ENCODE measurements around the gene WWOX. TPM values are rescaled to one million over a fixed set of nuclear protein-coding genes. Genes with fewer than 3 reads are reported as not detected.

WWOX gene
- total and polyA plus RNA-seq, 2 of the 13 experiments (the other 11 are each of a cell fraction or from before 2014, with no cell fraction given): 9.1 to 37.4 TPM

DNA sequence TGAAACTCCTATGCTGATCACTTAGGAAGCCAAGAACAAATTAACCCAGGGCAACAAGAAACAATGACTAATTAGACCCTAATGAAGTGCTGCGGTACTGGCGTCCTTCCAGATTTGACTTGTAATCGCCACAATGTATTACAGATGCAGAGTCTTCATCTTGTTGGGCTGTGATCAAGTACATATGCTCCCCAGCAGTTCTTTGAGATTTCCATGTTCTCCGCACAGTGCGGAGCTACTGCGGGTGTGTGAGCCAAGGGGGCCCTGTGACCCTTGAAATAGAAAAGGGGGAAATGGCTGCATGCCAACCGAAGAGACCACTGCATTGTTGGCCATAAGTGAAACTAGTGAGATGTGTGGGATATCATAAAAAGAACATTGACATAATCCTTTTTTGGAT lies 1031.2 kb downstream of the WWOX start (continued):
- TF ChIP-seq, protein P1, sequence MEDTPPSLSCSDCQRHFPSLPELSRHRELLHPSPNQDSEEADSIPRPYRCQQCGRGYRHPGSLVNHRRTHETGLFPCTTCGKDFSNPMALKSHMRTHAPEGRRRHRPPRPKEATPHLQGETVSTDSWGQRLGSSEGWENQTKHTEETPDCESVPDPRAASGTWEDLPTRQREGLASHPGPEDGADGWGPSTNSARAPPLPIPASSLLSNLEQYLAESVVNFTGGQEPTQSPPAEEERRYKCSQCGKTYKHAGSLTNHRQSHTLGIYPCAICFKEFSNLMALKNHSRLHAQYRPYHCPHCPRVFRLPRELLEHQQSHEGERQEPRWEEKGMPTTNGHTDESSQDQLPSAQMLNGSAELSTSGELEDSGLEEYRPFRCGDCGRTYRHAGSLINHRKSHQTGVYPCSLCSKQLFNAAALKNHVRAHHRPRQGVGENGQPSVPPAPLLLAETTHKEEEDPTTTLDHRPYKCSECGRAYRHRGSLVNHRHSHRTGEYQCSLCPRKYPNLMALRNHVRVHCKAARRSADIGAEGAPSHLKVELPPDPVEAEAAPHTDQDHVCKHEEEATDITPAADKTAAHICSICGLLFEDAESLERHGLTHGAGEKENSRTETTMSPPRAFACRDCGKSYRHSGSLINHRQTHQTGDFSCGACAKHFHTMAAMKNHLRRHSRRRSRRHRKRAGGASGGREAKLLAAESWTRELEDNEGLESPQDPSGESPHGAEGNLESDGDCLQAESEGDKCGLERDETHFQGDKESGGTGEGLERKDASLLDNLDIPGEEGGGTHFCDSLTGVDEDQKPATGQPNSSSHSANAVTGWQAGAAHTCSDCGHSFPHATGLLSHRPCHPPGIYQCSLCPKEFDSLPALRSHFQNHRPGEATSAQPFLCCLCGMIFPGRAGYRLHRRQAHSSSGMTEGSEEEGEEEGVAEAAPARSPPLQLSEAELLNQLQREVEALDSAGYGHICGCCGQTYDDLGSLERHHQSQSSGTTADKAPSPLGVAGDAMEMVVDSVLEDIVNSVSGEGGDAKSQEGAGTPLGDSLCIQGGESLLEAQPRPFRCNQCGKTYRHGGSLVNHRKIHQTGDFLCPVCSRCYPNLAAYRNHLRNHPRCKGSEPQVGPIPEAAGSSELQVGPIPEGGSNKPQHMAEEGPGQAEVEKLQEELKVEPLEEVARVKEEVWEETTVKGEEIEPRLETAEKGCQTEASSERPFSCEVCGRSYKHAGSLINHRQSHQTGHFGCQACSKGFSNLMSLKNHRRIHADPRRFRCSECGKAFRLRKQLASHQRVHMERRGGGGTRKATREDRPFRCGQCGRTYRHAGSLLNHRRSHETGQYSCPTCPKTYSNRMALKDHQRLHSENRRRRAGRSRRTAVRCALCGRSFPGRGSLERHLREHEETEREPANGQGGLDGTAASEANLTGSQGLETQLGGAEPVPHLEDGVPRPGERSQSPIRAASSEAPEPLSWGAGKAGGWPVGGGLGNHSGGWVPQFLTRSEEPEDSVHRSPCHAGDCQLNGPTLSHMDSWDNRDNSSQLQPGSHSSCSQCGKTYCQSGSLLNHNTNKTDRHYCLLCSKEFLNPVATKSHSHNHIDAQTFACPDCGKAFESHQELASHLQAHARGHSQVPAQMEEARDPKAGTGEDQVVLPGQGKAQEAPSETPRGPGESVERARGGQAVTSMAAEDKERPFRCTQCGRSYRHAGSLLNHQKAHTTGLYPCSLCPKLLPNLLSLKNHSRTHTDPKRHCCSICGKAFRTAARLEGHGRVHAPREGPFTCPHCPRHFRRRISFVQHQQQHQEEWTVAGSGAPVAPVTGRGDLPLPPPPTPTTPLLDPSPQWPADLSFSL (CRISPR knock-in tag; IDR thresholded peaks at IDR 0.05): no peak
- TF ChIP-seq SKI (IDR thresholded peaks at IDR 0.05; ENCODE audit: partially characterized antibody) (no peak), RBFOX2 (IDR thresholded peaks at IDR 0.05; ENCODE audit: low read depth, low read length) (no peak), AKNA (CRISPR knock-in tag; IDR thresholded peaks at IDR 0.05; ENCODE audit: borderline replicate concordance) (no peak), SMARCE1 (IDR thresholded peaks at IDR 0.05; ENCODE audit: borderline replicate concordance) (no peak), RAD21 (CRISPR knock-in tag; IDR thresholded peaks at IDR 0.05) (no peak), ZNF446 (CRISPR knock-in tag; IDR thresholded peaks at IDR 0.05) (no peak), GABPA (IDR thresholded peaks at IDR 0.05; ENCODE audit: low read depth, low read length) (no peak), GABPA (CRISPR knock-in tag; IDR thresholded peaks at IDR 0.05; ENCODE audit: low read depth) (no peak)
